IMR-90 (cell line): ENCODE measurements around the gene PARD3. TPM values are rescaled to one million over a fixed set of nuclear protein-coding genes. Genes with fewer than 3 reads are reported as not detected.

Experiments
- ATAC-seq: fragments of 200-7000 bp; cut with Tn5 transposase; 2 replicates; pipeline ENCODE4 v1.9.1; 2020; ENCODE audit warnings: low read depth, mild to moderate bottlenecking, moderate library complexity
- BruUV-seq: library from RNA; stranded (reverse); fragments of 400-500 nt; replicated peaks from 2 replicates; lab custom pipeline; 2021; lab: Mats Ljungman, UMichigan
- CTCF ChIA-PET: fragments of 300-600 bp; formaldehyde crosslinking; extraction: SDS; loops from one replicate; lab custom pipeline; 2021; ENCODE audit warnings: antibody characterized with exemption; lab: Yijun Ruan, JAX
- POLR2A ChIA-PET: fragments of 300-600 bp; sonication (Branson Sonifier 250); formaldehyde crosslinking; loops from one replicate; lab custom pipeline; 2022; ENCODE audit warnings: antibody characterized with exemption; ENCODE audit not compliant: unreplicated experiment; lab: Charles Lee
- DNase-seq: peaks from one replicate; pipeline ENCODE4 v3.0.0; 2013
- H2AFZ ChIP-seq: replicated peaks from 2 replicates; pipeline ENCODE3; 2013; ENCODE audit warnings: low read length, mild to moderate bottlenecking; ENCODE audit not compliant: poor library complexity
- H2AK5ac ChIP-seq: 2 replicates; pipeline ENCODE4 v1.6.1; 2013; ENCODE audit warnings: low read depth, low read length, inconsistent platforms
- H2AK9ac ChIP-seq: replicated peaks from 2 replicates; pipeline ENCODE3; 2013; ENCODE audit warnings: mild to moderate bottlenecking, low read depth, low read length, moderate library complexity; ENCODE audit not compliant: poor library complexity
- H2BK120ac ChIP-seq: 2 replicates; pipeline ENCODE4 v1.6.1; 2013; ENCODE audit warnings: low read depth, low read length, inconsistent platforms
- H2BK15ac ChIP-seq: 3 replicates; pipeline ENCODE4 v1.6.1; 2013; ENCODE audit warnings: low read depth, low read length, inconsistent platforms
- H2BK20ac ChIP-seq: 2 replicates; pipeline ENCODE4 v1.6.1; 2013; ENCODE audit warnings: low read depth, mild to moderate bottlenecking, inconsistent platforms, low read length, moderate library complexity
- H2BK5ac ChIP-seq: 2 replicates; pipeline ENCODE4 v1.6.1; 2013; ENCODE audit warnings: mild to moderate bottlenecking, low read depth, low read length, inconsistent platforms; ENCODE audit not compliant: poor library complexity, severe bottlenecking
- H3K14ac ChIP-seq: replicated peaks from 2 replicates; pipeline ENCODE4 v1.6.1; 2013; ENCODE audit warnings: low read depth, low read length, inconsistent platforms
- H3K18ac ChIP-seq: 2 replicates; pipeline ENCODE4 v1.6.1; 2013; ENCODE audit warnings: low read depth, low read length, control low read depth
- H3K23ac ChIP-seq: 2 replicates; pipeline ENCODE4 v1.6.1; 2013; ENCODE audit warnings: low read depth, low read length, inconsistent platforms
- H3K27ac ChIP-seq: 2 replicates; pipeline ENCODE4 v1.5.1; 2013; ENCODE audit warnings: mild to moderate bottlenecking, control low read depth, low read length; ENCODE audit not compliant: insufficient read depth
- H3K27me3 ChIP-seq: 2 replicates; pipeline ENCODE4 v1.6.1; 2013; ENCODE audit warnings: low read length; ENCODE audit not compliant: control insufficient read depth, insufficient read depth
- H3K36me3 ChIP-seq: 2 replicates; pipeline ENCODE4 v1.6.1; 2013; ENCODE audit warnings: low read length, mixed read lengths; ENCODE audit not compliant: control insufficient read depth, insufficient read depth
- H3K4ac ChIP-seq: 2 replicates; pipeline ENCODE4 v1.6.1; 2013; ENCODE audit warnings: low read depth, low read length, inconsistent platforms
- H3K4me1 ChIP-seq: 2 replicates; pipeline ENCODE4 v1.6.1; 2013; ENCODE audit warnings: low read length, mixed read lengths; ENCODE audit not compliant: control insufficient read depth, insufficient read depth
- H3K4me2 ChIP-seq: 2 replicates; pipeline ENCODE4 v1.6.1; 2013; ENCODE audit warnings: low read depth, mild to moderate bottlenecking, control low read depth, low read length, moderate library complexity
- H3K4me3 ChIP-seq: 2 replicates; pipeline ENCODE4 v1.5.1; 2013; ENCODE audit warnings: low read depth, mild to moderate bottlenecking, control low read depth, low read length, moderate library complexity; ENCODE audit not compliant: insufficient read depth
- H3K56ac ChIP-seq: 2 replicates; pipeline ENCODE4 v1.6.1; 2013; ENCODE audit warnings: low read length, inconsistent platforms; ENCODE audit not compliant: insufficient read depth; ENCODE audit errors: extremely low read depth
- H3K79me1 ChIP-seq, 2 experiments: 2 replicates each; pipeline ENCODE4 v1.6.1; 2013; ENCODE audit warnings: low read length in 2 of 2, inconsistent platforms in 1 of 2, low read depth in 1 of 2
- H3K9ac ChIP-seq: 2 replicates; pipeline ENCODE4 v1.6.1; 2013; ENCODE audit warnings: low read depth, low read length, control low read depth
- H3K9me1 ChIP-seq: 2 replicates; pipeline ENCODE4 v1.6.1; 2013; ENCODE audit warnings: low read length, inconsistent platforms; ENCODE audit not compliant: insufficient read depth
- H3K9me3 ChIP-seq: 2 replicates; pipeline ENCODE4 v1.6.1; 2013; ENCODE audit warnings: low read length; ENCODE audit not compliant: control insufficient read depth, insufficient read depth
- H4K20me1 ChIP-seq: 2 replicates; pipeline ENCODE4 v1.6.1; 2013; ENCODE audit warnings: low read length, inconsistent platforms; ENCODE audit not compliant: insufficient read depth
- H4K5ac ChIP-seq: 2 replicates; pipeline ENCODE4 v1.6.1; 2013; ENCODE audit warnings: mild to moderate bottlenecking, low read depth, low read length, control low read depth
- H4K8ac ChIP-seq, 2 experiments: 2 replicates each; pipeline ENCODE4 v1.6.1; 2013; ENCODE audit warnings: low read depth in 2 of 2, low read length in 2 of 2, control low read depth in 1 of 2, inconsistent platforms in 1 of 2
- H4K91ac ChIP-seq: 2 replicates; pipeline ENCODE4 v1.6.1; 2013; ENCODE audit warnings: low read depth, low read length, inconsistent platforms; ENCODE audit not compliant: insufficient read depth
- BHLHE40 ChIP-seq: fragments of 150-350 bp; IDR thresholded peaks from 2 replicates; pipeline ENCODE4 v1.6.1; 2016; ENCODE audit warnings: mild to moderate bottlenecking, low read depth, low read length
- CEBPB ChIP-seq: IDR thresholded peaks from 2 replicates; pipeline ENCODE4 v1.6.1; 2012; ENCODE audit warnings: low read depth, low read length, improper control_type of control experiment
- CHD1 ChIP-seq: IDR thresholded peaks from 2 replicates; pipeline ENCODE4 v1.6.1; 2012; ENCODE audit warnings: low read depth, low read length, improper control_type of control experiment
- FOS ChIP-seq: fragments of 150-350 bp; IDR thresholded peaks from 2 replicates; pipeline ENCODE4 v1.6.1; 2016; ENCODE audit warnings: low read depth, low read length
- MAZ ChIP-seq: IDR thresholded peaks from 2 replicates; pipeline ENCODE4 v1.6.1; 2012; ENCODE audit warnings: low read depth, mild to moderate bottlenecking, low read length, improper control_type of control experiment, moderate library complexity, borderline replicate concordance
- NFE2L2 ChIP-seq: fragments of 150-350 bp; IDR thresholded peaks from 2 replicates; pipeline ENCODE4 v1.6.1; 2016; ENCODE audit warnings: low read depth, mild to moderate bottlenecking, low read length
- POLR2A ChIP-seq: IDR thresholded peaks from 2 replicates; pipeline ENCODE4 v1.6.1; 2012; ENCODE audit warnings: mild to moderate bottlenecking, low read depth, low read length
- RAD21 ChIP-seq: IDR thresholded peaks from 2 replicates; pipeline ENCODE4 v1.6.1; 2012; ENCODE audit warnings: low read length, improper control_type of control experiment
- RCOR1 ChIP-seq: IDR thresholded peaks from 2 replicates; pipeline ENCODE4 v1.6.1; 2012; ENCODE audit warnings: mild to moderate bottlenecking, low read length, improper control_type of control experiment; ENCODE audit not compliant: insufficient replicate concordance
- RFX5 ChIP-seq: IDR thresholded peaks from 2 replicates; pipeline ENCODE4 v1.8.0; 2012; ENCODE audit warnings: low read depth, mild to moderate bottlenecking, low read length, moderate library complexity
- SMC3 ChIP-seq: fragments of 150-350 bp; IDR thresholded peaks from 2 replicates; pipeline ENCODE4 v1.6.1; 2016; ENCODE audit warnings: low read depth, mild to moderate bottlenecking, antibody characterized with exemption, low read length, moderate library complexity
- WGBS, 2 experiments: methylation state at CpG; one replicate each; pipeline versions ENCODE4 v1.1.5 to v1.1.7; 2013; ENCODE audit warnings: missing lambda C conversion rate in 2 of 2; ENCODE audit not compliant: insufficient read length in 1 of 2; ENCODE audit errors: extremely low coverage in 2 of 2; 5-methylcytosine and 5-hydroxymethylcytosine counted together
- dilution Hi-C: fragments of 300-500 bp; cut with HindIII; formaldehyde crosslinking; loops from one replicate; pipeline ENCODE4 v1.14.3; 2018; ENCODE audit warnings: low sequenced_read_pairs; ENCODE audit not compliant: unreplicated experiment
- in situ Hi-C: fragments of 300-500 bp; cut with MboI; formaldehyde crosslinking; loops from 3 replicates; pipeline ENCODE4 v1.14.3; 2019; ENCODE audit warnings: low sequenced_read_pairs, inconsistent platforms, mixed read lengths
- intact Hi-C: fragments of 100-400 bp; cut with micrococcal nuclease; formaldehyde crosslinking; loops from 2 replicates; pipeline ENCODE4 v1.10.0; 2022
- polyA plus RNA-seq, 3 experiments: library from polyadenylated mRNA; depleted of rRNA; stranded (reverse); fragments of >200 nt; gene quantifications; 2 replicates each; pipeline ENCODE4 v1.2.3, GENCODE V29; 2012; ENCODE audit warnings: low replicate concordance in 1 of 3
- total RNA-seq: library from RNA; depleted of rRNA; stranded (reverse); fragments of >200 nt; gene quantifications from 2 replicates; pipeline ENCODE4 v1.2.3, GENCODE V29; 2012
- TF ChIP-seq, protein P1 (sequence below): fragments of 150-350 bp; IDR thresholded peaks from 2 replicates; pipeline ENCODE4 v1.6.1; 2016; ENCODE audit warnings: low read depth, mild to moderate bottlenecking, low read length, moderate library complexity, borderline replicate concordance
- TF ChIP-seq, protein P2 (sequence below): fragments of 150-350 bp; IDR thresholded peaks from 2 replicates; pipeline ENCODE4 v1.6.1; 2017; ENCODE audit warnings: mild to moderate bottlenecking, antibody characterized with exemption, low read length, low read depth
- TF ChIP-seq, protein P3 (sequence below): conservative IDR thresholded peaks from 2 replicates; pipeline ENCODE4 v1.5.1; 2012; ENCODE audit warnings: mild to moderate bottlenecking, low read depth, low read length, improper control_type of control experiment

PARD3 gene
- total and polyA plus RNA-seq, 2 of the 4 experiments (the other 2 are of a cell fraction): 14.6 to 37.5 TPM

DNA sequence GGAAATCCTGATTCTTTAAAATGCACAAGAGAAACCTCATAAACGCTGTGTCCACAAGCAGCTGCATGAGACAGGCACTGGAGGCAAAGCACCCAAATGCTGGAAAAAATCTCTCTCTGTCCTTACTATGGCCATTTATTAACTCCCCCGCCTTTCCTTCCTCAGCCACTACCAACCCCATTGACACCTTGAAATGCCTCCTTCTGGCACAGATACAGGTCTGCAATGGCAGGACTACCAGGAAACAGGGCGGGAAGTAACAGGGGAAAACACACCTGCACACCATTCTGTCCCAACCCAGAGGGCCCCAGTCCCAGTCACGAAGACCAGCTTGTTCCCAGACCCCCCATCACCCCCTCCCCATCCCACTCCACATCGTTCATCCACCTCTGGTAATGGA lies 224.3 kb downstream of the PARD3 start:
- Histone ChIP-seq H3K27ac (no peak overlapping the region), H2AFZ (no peak overlapping the region), H4K91ac (no peak overlapping the region), H3K4me3 (no peak overlapping the region), H3K4ac (no peak overlapping the region), H2BK5ac (no peak overlapping the region), H3K36me3 (no peaks in the 10 kb centered on the region), H3K4me1 (peaks cover 3% of the 10 kb centered on the region), H4K5ac (no peak overlapping the region), H3K27me3 (no peaks in the 10 kb centered on the region), H3K14ac (no peak overlapping the region), H2AK5ac (no peak overlapping the region), H3K56ac (no peak overlapping the region), H3K9ac (no peak overlapping the region), H3K79me1 (peaks cover 14 to 20% of the 10 kb centered on the region in 2 experiments; a peak in 3 of 4 replicates), H3K9me3 (no peaks in the 10 kb centered on the region), H3K23ac (no peak overlapping the region), H3K18ac (no peak overlapping the region), H4K8ac (no peak overlapping the region), H2BK120ac (no peak overlapping the region), H3K4me2 (no peak overlapping the region), H3K9me1 (0 out of 2 replicates have a peak, but pooled peaks cover 2% of the 10 kb centered on the region), H2BK20ac (no peak overlapping the region), H2AK9ac (no peak overlapping the region), H4K20me1 (no peaks in the 10 kb centered on the region), H2BK15ac (no peak overlapping the region)
- no CpG with 5 or more reads among the region's 5 CpGs for WGBS, 2 experiments
- ATAC-seq (no peak), DNase-seq (no peak)
- TF ChIP-seq CEBPB: no peak
- TF ChIP-seq RFX5: no peak
- TF ChIP-seq BHLHE40: no peak
- TF ChIP-seq MAZ: no peak
- no peak for TF ChIP-seq NFE2L2
- no peak for TF ChIP-seq CHD1
- TF ChIP-seq, protein P1, sequence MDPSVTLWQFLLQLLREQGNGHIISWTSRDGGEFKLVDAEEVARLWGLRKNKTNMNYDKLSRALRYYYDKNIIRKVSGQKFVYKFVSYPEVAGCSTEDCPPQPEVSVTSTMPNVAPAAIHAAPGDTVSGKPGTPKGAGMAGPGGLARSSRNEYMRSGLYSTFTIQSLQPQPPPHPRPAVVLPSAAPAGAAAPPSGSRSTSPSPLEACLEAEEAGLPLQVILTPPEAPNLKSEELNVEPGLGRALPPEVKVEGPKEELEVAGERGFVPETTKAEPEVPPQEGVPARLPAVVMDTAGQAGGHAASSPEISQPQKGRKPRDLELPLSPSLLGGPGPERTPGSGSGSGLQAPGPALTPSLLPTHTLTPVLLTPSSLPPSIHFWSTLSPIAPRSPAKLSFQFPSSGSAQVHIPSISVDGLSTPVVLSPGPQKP: no peak
- TF ChIP-seq, protein P2, sequence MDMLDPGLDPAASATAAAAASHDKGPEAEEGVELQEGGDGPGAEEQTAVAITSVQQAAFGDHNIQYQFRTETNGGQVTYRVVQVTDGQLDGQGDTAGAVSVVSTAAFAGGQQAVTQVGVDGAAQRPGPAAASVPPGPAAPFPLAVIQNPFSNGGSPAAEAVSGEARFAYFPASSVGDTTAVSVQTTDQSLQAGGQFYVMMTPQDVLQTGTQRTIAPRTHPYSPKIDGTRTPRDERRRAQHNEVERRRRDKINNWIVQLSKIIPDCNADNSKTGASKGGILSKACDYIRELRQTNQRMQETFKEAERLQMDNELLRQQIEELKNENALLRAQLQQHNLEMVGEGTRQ: no peak
- TF ChIP-seq, protein P3, sequence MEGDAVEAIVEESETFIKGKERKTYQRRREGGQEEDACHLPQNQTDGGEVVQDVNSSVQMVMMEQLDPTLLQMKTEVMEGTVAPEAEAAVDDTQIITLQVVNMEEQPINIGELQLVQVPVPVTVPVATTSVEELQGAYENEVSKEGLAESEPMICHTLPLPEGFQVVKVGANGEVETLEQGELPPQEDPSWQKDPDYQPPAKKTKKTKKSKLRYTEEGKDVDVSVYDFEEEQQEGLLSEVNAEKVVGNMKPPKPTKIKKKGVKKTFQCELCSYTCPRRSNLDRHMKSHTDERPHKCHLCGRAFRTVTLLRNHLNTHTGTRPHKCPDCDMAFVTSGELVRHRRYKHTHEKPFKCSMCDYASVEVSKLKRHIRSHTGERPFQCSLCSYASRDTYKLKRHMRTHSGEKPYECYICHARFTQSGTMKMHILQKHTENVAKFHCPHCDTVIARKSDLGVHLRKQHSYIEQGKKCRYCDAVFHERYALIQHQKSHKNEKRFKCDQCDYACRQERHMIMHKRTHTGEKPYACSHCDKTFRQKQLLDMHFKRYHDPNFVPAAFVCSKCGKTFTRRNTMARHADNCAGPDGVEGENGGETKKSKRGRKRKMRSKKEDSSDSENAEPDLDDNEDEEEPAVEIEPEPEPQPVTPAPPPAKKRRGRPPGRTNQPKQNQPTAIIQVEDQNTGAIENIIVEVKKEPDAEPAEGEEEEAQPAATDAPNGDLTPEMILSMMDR: no peak
- no peak for TF ChIP-seq SMC3
- no peak for TF ChIP-seq POLR2A
- TF ChIP-seq RCOR1: no peak
- TF ChIP-seq FOS: no peak
- TF ChIP-seq RAD21: no peak
- dilution Hi-C loops: no loop called here
- intact Hi-C loops: no loop called here
- in situ Hi-C loops: no loop called here
- ChIA-PET POLR2A (no interaction called here), CTCF (no interaction called here)
- BruUV-seq: no TSS peak
